GM21367 (cell line): Measurements from ENCODE around the gene UBR4.
A peak's percentile ranks its signal among the peaks of the same experiment; 100 is the strongest.
"Not testable (repeated sequence)": the region's sequence is repeated elsewhere in the genome, so short reads cannot be mapped to it uniquely, and the experiment has no call there.

Source experiments
- ATAC-seq: cut with Tn5 transposase; IDR thresholded peaks from one replicate; pipeline ENCODE4 v1.9.1; 2021; ENCODE audit not compliant: unreplicated experiment

The UBR4 gene

GRCh38 chr1:19220080-19220846 lies 10.2 kb upstream of the UBR4 start:
- no peak for ATAC-seq

DNA sequence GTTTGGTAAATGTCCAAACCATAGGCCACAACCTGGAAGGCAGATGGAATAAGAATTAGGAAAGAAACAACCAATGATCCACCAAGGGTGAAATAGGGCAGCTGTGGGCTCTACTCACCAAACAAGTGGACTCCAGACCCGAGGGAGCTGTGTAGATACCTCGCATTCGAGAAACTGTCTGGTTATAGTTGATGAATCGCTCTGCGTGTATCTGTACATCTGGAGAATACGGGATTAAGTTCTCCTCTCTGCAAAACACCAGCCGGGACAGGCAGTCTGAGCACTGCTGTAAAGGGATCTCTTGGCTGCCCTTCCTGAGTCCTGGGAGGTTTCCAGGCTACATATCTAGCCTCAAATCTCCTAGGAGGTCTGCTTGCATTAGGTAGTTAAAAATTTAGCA lies 9.4 kb upstream of the UBR4 start:
- ATAC-seq: no peak

- not testable (repeated sequence) for ATAC-seq
Observed at GRCh38 chr1:19216585-19216984, 6.5 kb upstream of the UBR4 start.

- no peak for ATAC-seq
Observed at GRCh38 chr1:19213580-19213979, 3.5 kb upstream of the UBR4 start.

DNA sequence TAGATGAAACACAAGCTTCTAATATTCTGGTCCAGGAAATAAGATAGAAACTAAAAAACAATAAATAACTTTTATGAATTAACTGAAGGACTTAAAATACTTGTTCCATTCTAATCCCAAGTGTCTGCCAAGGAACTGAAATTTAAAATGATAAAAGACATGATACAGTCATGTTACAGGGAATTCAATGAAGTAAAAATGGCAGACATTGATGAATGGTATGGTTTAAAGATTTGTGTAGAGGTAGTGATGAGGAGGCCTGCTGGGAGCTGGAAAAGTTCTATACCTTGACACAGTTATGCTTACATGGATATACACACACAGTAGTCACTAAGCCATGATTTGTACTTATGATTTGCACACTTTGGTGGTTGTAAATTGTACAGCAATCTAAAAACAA lies 2.1 kb upstream of the UBR4 start:
- ATAC-seq: no peak

DNA sequence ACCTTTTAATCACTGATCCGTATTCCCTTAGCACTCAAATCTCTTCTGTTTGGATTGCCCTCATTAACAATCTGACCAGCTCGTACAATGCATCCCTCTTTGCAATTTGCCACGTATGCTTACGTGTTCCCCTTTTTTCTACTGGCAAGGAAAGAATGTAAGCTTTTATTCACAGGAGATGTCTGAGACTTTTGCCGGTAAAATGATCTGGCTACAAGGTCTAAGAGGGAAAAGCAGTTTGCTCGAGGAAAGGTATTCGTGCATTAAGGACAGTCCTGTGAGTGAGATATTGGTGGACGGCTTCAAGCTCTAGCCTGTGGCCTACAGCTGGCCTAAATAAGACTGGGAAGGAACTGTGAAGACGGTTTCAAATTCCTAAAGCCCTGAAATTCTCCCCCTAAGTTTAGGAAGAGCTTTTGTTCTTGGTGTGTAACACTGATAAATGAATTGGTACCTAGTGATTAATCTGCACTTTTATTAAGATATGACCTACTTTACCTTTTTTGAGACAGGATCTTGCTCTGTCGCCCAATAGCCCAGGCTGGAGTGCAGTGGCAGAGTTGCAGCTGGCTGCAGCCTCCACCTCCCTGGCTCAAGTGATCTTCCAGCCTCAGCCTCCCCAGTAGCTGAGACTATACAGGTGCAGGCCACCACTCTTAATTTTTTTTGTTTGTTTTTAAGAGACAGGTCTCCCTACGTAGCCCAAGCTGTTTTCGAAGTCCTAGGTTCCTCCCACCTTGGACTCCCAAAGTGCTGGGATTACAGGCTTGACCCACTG lies 895 bp upstream of the UBR4 start:
- ATAC-seq: no peak

GRCh38 chr1:19209439-19209989 lies 552 bp downstream of the UBR4 start:
- peak; percentile 43 for ATAC-seq

- ATAC-seq: no peak
Observed at GRCh38 chr1:19208710-19209438, 1.2 kb downstream of the UBR4 start.

- no peak for ATAC-seq
Observed at GRCh38 chr1:19206947-19207346, 3.1 kb downstream of the UBR4 start.

- no peak for ATAC-seq
Observed at GRCh38 chr1:19205845-19206244, 4.2 kb downstream of the UBR4 start.

DNA sequence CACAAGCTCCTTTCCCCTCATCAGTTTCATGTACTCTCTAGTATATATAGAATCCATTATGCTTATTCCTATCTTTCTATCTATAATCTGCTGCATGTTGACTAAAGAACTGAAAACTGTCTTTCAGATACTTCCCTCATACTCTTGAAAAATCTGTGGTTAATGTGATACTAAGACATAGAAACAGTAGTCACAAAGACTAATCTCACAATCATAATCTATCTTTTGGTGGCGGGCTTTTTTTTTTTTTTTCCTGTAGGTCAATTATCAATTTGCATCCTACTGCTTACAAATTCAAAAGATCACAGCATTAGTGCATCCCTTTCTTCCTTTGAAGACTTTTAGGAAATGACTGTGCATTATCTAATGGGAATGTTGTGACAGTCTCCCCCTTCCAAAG lies 4.7 kb downstream of the UBR4 start:
- no peak for ATAC-seq

GRCh38 chr1:19204446-19205266 lies 5.4 kb downstream of the UBR4 start:
- ATAC-seq: no peak

GRCh38 chr1:19203440-19203839 lies 6.6 kb downstream of the UBR4 start:
- no peak for ATAC-seq

GRCh38 chr1:19202396-19202795 lies 7.7 kb downstream of the UBR4 start:
- ATAC-seq: no peak

DNA sequence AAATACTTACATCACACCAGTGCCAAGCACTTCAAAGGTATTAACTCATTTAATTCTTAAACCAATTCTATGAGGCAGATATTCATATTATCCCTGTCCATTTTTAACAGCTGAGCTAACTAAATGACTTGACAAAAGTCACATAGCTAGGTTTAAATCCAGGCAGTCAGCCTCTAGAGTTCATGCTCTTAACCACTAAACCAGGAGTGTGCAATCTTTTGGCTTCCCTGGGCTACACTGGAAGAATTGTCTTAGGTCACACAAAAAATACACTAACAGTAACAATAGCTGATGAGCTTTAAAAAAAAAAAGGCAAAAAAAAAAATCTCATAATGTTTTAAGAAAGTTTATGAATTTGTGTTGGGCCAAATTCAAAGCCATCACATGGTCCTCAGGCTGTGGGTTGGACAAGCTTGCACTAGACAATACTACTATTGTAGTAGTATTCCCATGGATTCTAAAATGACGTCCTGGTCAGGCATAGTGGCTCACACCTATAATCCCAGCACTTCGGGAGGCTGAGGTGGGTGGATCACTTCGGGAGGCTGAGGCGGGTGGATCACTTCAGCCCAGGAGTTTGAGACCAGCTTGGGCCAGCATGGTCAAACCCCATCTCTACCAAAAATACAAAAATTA lies 10.0 kb downstream of the UBR4 start:
- no peak for ATAC-seq

DNA sequence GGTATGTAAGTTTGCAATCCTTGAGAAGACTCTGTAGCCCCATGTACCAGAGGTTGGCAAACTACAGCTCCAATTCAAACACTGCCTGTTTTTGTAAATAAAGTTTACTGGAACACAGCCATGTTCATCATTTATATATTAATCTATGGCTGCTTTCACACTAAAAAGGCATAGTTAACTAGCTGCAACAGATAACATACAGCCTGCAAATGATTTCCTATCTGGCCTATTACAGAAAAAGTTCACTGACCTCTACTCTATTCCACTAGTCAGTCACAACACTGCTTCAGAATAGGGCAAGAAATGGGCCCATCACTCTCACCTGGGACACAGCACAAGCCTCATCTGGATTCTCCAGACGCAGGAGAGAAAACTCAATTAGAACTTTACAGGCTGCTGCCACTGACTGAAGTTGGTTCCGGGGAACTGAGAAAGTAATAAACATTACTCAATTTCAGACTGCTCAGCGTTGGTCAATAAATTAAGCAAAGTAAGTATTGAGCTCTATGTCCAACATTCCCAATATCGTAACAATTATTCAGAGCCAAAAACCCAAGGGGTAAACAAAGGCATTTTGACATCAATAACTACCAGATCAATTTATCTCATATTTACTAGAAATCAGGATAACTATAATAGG lies 10.6 kb downstream of the UBR4 start:
- ATAC-seq: no peak

DNA sequence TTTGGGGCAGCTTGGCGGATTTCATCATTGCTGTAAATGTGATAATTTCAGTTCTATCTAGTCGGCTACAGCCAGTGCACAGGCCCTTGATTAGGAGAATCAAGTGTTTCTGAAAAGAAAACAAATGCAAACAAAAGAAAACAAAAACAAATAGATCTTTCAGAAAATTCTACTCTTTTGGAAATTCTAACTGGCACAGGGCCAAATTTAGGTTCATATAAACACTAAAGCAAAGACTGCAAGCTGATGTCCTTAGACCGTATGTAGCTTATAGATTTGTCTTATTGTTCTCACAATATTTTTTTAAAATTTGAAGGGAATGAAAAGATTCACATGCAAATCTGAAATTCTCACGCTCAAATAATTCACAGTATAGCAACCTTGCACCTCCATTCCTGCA lies 11.2 kb downstream of the UBR4 start:
- no peak for ATAC-seq

- no peak for ATAC-seq
Observed at GRCh38 chr1:19197845-19198244, 12.2 kb downstream of the UBR4 start.

- no peak for ATAC-seq
Observed at GRCh38 chr1:19196331-19196730, 13.7 kb downstream of the UBR4 start.

DNA sequence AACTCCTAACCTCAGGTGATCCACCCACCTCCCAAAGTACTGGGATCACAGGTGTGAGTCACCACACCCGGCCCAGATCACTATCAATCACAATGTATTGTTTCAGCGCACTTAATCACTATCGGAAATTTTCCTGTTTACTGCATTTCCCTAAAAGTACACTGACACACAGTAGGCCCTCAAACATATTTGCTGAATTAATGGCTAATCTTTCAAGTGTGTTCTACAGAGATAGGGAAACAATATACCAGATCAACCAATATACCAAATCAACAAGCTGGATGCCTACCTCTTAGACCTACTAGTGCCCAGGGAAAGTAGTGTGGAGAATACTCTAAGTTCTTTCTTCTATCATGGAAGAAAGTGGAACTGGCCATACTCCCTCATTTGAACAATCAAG lies 17.1 kb downstream of the UBR4 start:
- no peak for ATAC-seq
